Upper lobe of right lung (tissue), 1 donor: Measurements from ENCODE around the gene PFDN4. TPM values are rescaled to one million over a fixed set of nuclear protein-coding genes. Genes with fewer than 3 reads are reported as not detected.

Experiments
- ATAC-seq: fragments of 200-7000 bp; cut with Tn5 transposase; one replicate; pipeline ENCODE4 v1.9.1; 2020; ENCODE audit warnings: mild to moderate bottlenecking, moderate library complexity
- DNase-seq: peaks from one replicate; pipeline ENCODE4 v3.0.0-alpha.2; 2020
- H3K27ac ChIP-seq: fragments of 200-600 bp; one replicate; pipeline ENCODE4 v1.8.0; 2022
- H3K27me3 ChIP-seq: fragments of 200-600 bp; one replicate; pipeline ENCODE4 v1.8.0; 2022; ENCODE audit warnings: mild to moderate bottlenecking
- H3K36me3 ChIP-seq: fragments of 200-600 bp; one replicate; pipeline ENCODE4 v1.8.0; 2022
- H3K4me1 ChIP-seq: fragments of 200-600 bp; one replicate; pipeline ENCODE4 v1.8.0; 2022
- H3K4me3 ChIP-seq: fragments of 200-600 bp; one replicate; pipeline ENCODE4 v1.8.0; 2022; ENCODE audit warnings: mild to moderate bottlenecking
- H3K9me3 ChIP-seq: fragments of 200-600 bp; one replicate; pipeline ENCODE4 v1.8.0; 2022
- CTCF ChIP-seq: fragments of 200-600 bp; IDR thresholded peaks from one replicate; pipeline ENCODE4 v1.8.0; 2022; ENCODE audit warnings: antibody characterized with exemption
- intact Hi-C: fragments of 100-400 bp; cut with DNase I; formaldehyde crosslinking; loops from one replicate; pipeline ENCODE4 v1.11.0; 2022
- total RNA-seq: library from RNA; stranded (reverse); fragmentation: NEBNext Ultra II Directional; extraction: Animal tissue kit (Norgen Biotek cat#: 25700); gene quantifications from one replicate; pipeline ENCODE4 v1.2.1, GENCODE V29; 2021
- donor health status: DM: no; HTN: yes; CAD: no; lungs with severe emphysema.

PFDN4 gene
- total RNA-seq, 1 donor from 2014 or later = 19.9 TPM

- Histone ChIP-seq H3K4me3 (no peak overlapping the region), H3K9me3 (no peaks in the 10 kb centered on the region), H3K36me3 (no peaks in the 10 kb centered on the region), H3K27me3 (peaks cover 68% of the 10 kb centered on the region), H3K4me1 (peaks cover 20% of the 10 kb centered on the region), H3K27ac (no peak overlapping the region)
- intact Hi-C loops = no loop called here
- no peak for DNase-seq
- no peak for ATAC-seq
- TF ChIP-seq CTCF = no peak
These were observed 30.5 kb upstream of the PFDN4 start for GRCh38 chr20:54177378-54177777.

- intact Hi-C loops = no loop called here
- Histone ChIP-seq H3K27me3 (peaks cover 59% of the 10 kb centered on the region), H3K4me1 (peaks cover 14% of the 10 kb centered on the region), H3K27ac (no peak overlapping the region), H3K36me3 (no peaks in the 10 kb centered on the region), H3K4me3 (no peak overlapping the region), H3K9me3 (no peaks in the 10 kb centered on the region)
- ATAC-seq (no peak), DNase-seq (no peak)
- no peak for TF ChIP-seq CTCF
These were observed 29.6 kb upstream of the PFDN4 start for GRCh38 chr20:54178256-54178655.

GRCh38 chr20:54179946-54180345, 27.9 kb upstream of the PFDN4 start:
- intact Hi-C loops = no loop called here
- Histone ChIP-seq H3K9me3 (no peaks in the 10 kb centered on the region), H3K27ac (no peak overlapping the region), H3K27me3 (peaks cover 51% of the 10 kb centered on the region), H3K4me3 (no peak overlapping the region), H3K36me3 (no peaks in the 10 kb centered on the region), H3K4me1 (peaks cover under 1% of the 10 kb centered on the region)
- ATAC-seq = no peak
- TF ChIP-seq CTCF = no peak
- no peak for DNase-seq

- no peak for ATAC-seq
- Histone ChIP-seq H3K4me3 (no peak overlapping the region), H3K4me1 (no peaks in the 10 kb centered on the region), H3K27me3 (peaks cover 44% of the 10 kb centered on the region), H3K27ac (no peak overlapping the region), H3K9me3 (no peaks in the 10 kb centered on the region), H3K36me3 (no peaks in the 10 kb centered on the region)
- DNase-seq = no peak
- no peak for TF ChIP-seq CTCF
- intact Hi-C loops = no loop called here
These were observed 27.0 kb upstream of the PFDN4 start for GRCh38 chr20:54180931-54181330.

- DNase-seq = no peak
These were observed 23.8 kb upstream of the PFDN4 start for GRCh38 chr20:54184071-54184470.

More at GRCh38 chr20:54184071-54184470, 23.8 kb upstream of the PFDN4 start:
- Histone ChIP-seq H3K9me3 (no peaks in the 10 kb centered on the region), H3K4me3 (no peak overlapping the region), H3K36me3 (no peaks in the 10 kb centered on the region), H3K27me3 (peaks cover 23% of the 10 kb centered on the region), H3K27ac (no peak overlapping the region), H3K4me1 (no peaks in the 10 kb centered on the region)
- intact Hi-C loops = no loop called here
- no peak for ATAC-seq
- TF ChIP-seq CTCF = no peak
